Parathyroid adenoma (tissue), 2 donors: ENCODE data around the gene APOBEC2.

Experiments used
- H2AFZ ChIP-seq: fragments of 300-600 bp; sonication (generic); one replicate; pipeline ENCODE4 v1.7.0; 2017; ENCODE audit warnings: antibody characterized with exemption, mild to moderate bottlenecking
- H3K27ac ChIP-seq: fragments of 300-600 bp; sonication (generic); one replicate; pipeline ENCODE4 v1.7.0; 2017
- H3K27me3 ChIP-seq: fragments of 300-600 bp; sonication (generic); one replicate; pipeline ENCODE4 v1.7.0; 2017; ENCODE audit warnings: low read length; ENCODE audit not compliant: control insufficient read depth, insufficient read depth
- H3K36me3 ChIP-seq: fragments of 300-600 bp; sonication (generic); one replicate; pipeline ENCODE4 v1.7.0; 2017; ENCODE audit warnings: low read length; ENCODE audit not compliant: control insufficient read depth, insufficient read depth
- H3K4me1 ChIP-seq: fragments of 300-600 bp; sonication (generic); one replicate; pipeline ENCODE4 v1.7.0; 2017; ENCODE audit warnings: control low read depth
- H3K4me2 ChIP-seq: fragments of 300-600 bp; sonication (generic); one replicate; pipeline ENCODE4 v1.7.0; 2017; ENCODE audit warnings: low read length
- H3K4me3 ChIP-seq: fragments of 300-600 bp; sonication (generic); one replicate; pipeline ENCODE4 v1.7.0; 2017; ENCODE audit warnings: low read depth, low read length
- H3K79me2 ChIP-seq: fragments of 300-600 bp; sonication (generic); one replicate; pipeline ENCODE4 v1.7.0; 2017; ENCODE audit warnings: control low read depth
- H3K9ac ChIP-seq: fragments of 300-600 bp; sonication (generic); one replicate; pipeline ENCODE4 v1.7.0; 2017; ENCODE audit warnings: mild to moderate bottlenecking
- H3K9me3 ChIP-seq: fragments of 300-600 bp; sonication (generic); one replicate; pipeline ENCODE4 v1.7.0; 2017; ENCODE audit warnings: low read length; ENCODE audit not compliant: control insufficient read depth
- CTCF ChIP-seq: fragments of 300-600 bp; sonication (generic); IDR thresholded peaks from one replicate; pipeline ENCODE4 v1.7.0; 2017; ENCODE audit warnings: antibody characterized with exemption, mild to moderate bottlenecking
- donor health status: primary hyperparathyroidism.

The APOBEC2 gene

DNA sequence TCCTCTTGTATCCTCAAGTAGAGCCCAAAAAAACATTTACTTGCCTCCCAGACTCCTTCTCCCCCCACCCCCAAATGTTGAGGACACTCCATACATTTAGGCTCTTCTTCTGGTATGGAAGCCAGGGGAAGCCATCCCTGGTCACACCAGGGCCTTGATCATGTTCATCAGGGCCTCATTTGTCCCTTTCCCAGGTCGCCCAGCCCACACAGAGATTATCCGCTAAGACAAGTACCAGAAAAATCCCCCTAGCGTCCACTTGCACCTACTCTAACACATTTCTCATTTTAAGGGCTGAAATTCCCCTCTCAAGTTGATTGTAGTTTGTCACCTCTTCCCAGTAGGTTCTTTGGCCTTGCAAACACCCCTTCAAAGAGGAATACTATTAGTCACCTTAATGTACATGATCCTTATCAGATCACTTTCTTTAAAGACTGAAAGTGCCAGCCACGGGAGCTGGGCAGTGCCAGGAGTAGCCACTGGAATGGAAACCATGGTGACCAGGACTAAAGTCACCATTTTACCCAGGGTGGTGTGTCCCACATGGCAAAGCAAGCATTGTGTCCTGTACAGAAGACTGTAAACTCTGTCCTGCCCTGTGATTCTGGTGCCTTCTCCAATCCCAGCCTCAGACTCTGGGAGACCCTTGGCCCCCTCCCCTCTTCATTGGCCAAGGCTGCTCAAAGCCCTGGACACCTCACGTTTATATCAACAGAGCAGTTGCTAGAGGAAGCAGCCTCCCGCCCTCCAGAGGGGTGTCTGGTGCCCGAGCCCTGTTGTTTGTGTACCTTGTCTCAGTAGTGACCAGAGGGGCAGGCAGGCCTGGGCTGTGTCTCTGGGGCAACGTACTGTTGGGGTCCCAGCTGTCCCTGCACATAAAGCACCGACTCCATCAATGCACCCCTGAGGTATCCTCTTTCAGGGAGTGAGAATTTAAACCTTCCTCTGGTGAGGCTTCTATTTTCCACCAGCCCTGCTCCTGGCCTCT, 5.0 kb upstream of the APOBEC2 start:
- no peak overlapping the region for H3K9ac ChIP-seq
- no peak overlapping the region for H2AFZ ChIP-seq
- H3K27ac ChIP-seq, result no peak overlapping the region
- no peak overlapping the region for H3K4me3 ChIP-seq
- H3K4me1 ChIP-seq, result no peaks in the 10 kb centered on the region
- TF ChIP-seq CTCF, result no peak
- H3K4me2 ChIP-seq, result no peak overlapping the region
- no peaks in the 10 kb centered on the region for H3K36me3 ChIP-seq
- no peaks in the 10 kb centered on the region for H3K79me2 ChIP-seq
- no peaks in the 10 kb centered on the region for H3K9me3 ChIP-seq
- no peaks in the 10 kb centered on the region for H3K27me3 ChIP-seq

GRCh38 chr6:41049521-41049920, 3.5 kb upstream of the APOBEC2 start:
- no peak overlapping the region for H3K27ac ChIP-seq

DNA sequence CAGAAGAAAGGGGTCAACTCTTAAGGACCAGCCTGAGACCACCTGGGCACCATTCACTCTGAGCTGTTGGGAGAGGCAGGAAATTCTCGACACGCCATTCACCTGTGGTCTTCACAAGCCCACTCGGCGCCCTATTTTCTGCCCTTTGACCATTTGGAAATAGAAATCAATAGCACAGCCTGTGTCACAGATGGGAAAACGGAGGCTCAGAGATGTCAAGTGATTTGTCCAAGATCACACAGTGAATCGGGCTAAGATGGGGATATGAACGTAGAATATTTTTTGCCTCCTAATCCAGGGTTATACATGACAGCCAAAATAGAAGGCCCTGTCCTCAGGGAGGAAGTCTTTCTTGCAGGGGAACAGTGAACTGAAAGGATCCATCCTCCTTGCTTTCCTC, 3.0 kb upstream of the APOBEC2 start:
- Histone ChIP-seq H3K27me3 (no peaks in the 10 kb centered on the region), H3K9ac (no peak overlapping the region), H2AFZ (no peak overlapping the region), H3K4me2 (no peak overlapping the region), H3K36me3 (no peaks in the 10 kb centered on the region), H3K9me3 (no peaks in the 10 kb centered on the region), H3K4me3 (no peak overlapping the region), H3K79me2 (no peaks in the 10 kb centered on the region), H3K4me1 (no peaks in the 10 kb centered on the region), H3K27ac (no peak overlapping the region)
- TF ChIP-seq CTCF, result no peak

More at GRCh38 chr6:41049521-41049920, 3.5 kb upstream of the APOBEC2 start:
- Histone ChIP-seq H3K27me3 (no peaks in the 10 kb centered on the region), H2AFZ (no peak overlapping the region), H3K9ac (no peak overlapping the region), H3K9me3 (no peaks in the 10 kb centered on the region), H3K79me2 (no peaks in the 10 kb centered on the region), H3K4me1 (no peaks in the 10 kb centered on the region), H3K36me3 (no peaks in the 10 kb centered on the region), H3K4me2 (no peak overlapping the region), H3K4me3 (no peak overlapping the region)
- TF ChIP-seq CTCF, result no peak

GRCh38 chr6:41050536-41050935, 2.5 kb upstream of the APOBEC2 start:
- H3K27ac ChIP-seq, result no peak overlapping the region
- no peak for TF ChIP-seq CTCF
- H3K9me3 ChIP-seq, result no peaks in the 10 kb centered on the region
- no peaks in the 10 kb centered on the region for H3K36me3 ChIP-seq
- H3K4me1 ChIP-seq, result no peaks in the 10 kb centered on the region
- no peak overlapping the region for H2AFZ ChIP-seq
- H3K79me2 ChIP-seq, result no peaks in the 10 kb centered on the region
- H3K4me2 ChIP-seq, result no peak overlapping the region
- H3K9ac ChIP-seq, result no peak overlapping the region
- no peaks in the 10 kb centered on the region for H3K27me3 ChIP-seq
- H3K4me3 ChIP-seq, result no peak overlapping the region
